Tibial nerve (tissue), 4 donors: ENCODE measurements around the gene EDA.

Source experiments
- CTCF ChIP-seq, 5 experiments: fragments of 200-600 bp in 3 of 5; fragments of 450-650 bp in 2 of 5; sonication (generic) in 3 of 5; IDR thresholded peaks; one replicate each; pipeline ENCODE4 v1.5.1; 2016 to 2019; ENCODE audit warnings: antibody characterized with exemption in 5 of 5, mild to moderate bottlenecking in 3 of 5, moderate library complexity in 2 of 5
- EP300 ChIP-seq, 2 donors: sonication (generic); formaldehyde crosslinking; IDR thresholded peaks; one replicate each; pipeline ENCODE4 v1.6.1; 2017; ENCODE audit warnings: antibody characterized with exemption in 2 of 2, mild to moderate bottlenecking in 1 of 2

- TF ChIP-seq CTCF (IDR thresholded peaks at IDR 0.05) (no peak), EP300 (IDR thresholded peaks at IDR 0.05) (no peak)
These were observed 394.1 kb downstream of the EDA start for GRCh38 chrX:70009970-70010369.
